Ramos (cell line): Measurements from ENCODE around the gene UBE2QL1.

ENCODE experiments used
- in situ Hi-C: fragments of 300-500 bp; cut with MboI; formaldehyde crosslinking; loops from one replicate; pipeline ENCODE4 v1.14.3; 2022; ENCODE audit warnings: low sequenced_read_pairs; ENCODE audit not compliant: unreplicated experiment

UBE2QL1 gene

GRCh38 chr5:6471252-6471651, 22.6 kb downstream of the UBE2QL1 start:
- in situ Hi-C loops = no loop called here

- in situ Hi-C loops = no loop called here
These were observed 24.1 kb downstream of the UBE2QL1 start for GRCh38 chr5:6472792-6473191.

GRCh38 chr5:6473284-6473683, 24.6 kb downstream of the UBE2QL1 start:
- in situ Hi-C loops = no loop called here

GRCh38 chr5:6475626-6476312, 27.1 kb downstream of the UBE2QL1 start:
- in situ Hi-C loops = no loop called here

GRCh38 chr5:6476313-6476661, 27.6 kb downstream of the UBE2QL1 start:
- in situ Hi-C loops = no loop called here

- in situ Hi-C loops = no loop called here
These were observed 30.1 kb downstream of the UBE2QL1 start for GRCh38 chr5:6478793-6479192.

GRCh38 chr5:6480133-6481051, 31.7 kb downstream of the UBE2QL1 start:
- in situ Hi-C loops = no loop called here

GRCh38 chr5:6482735-6483134, 34.1 kb downstream of the UBE2QL1 start:
- in situ Hi-C loops = no loop called here

GRCh38 chr5:6483880-6484382, 35.3 kb downstream of the UBE2QL1 start:
- in situ Hi-C loops = no loop called here

GRCh38 chr5:6484446-6484845, 35.8 kb downstream of the UBE2QL1 start:
- in situ Hi-C loops = no loop called here

GRCh38 chr5:6484899-6485298, 36.2 kb downstream of the UBE2QL1 start:
- in situ Hi-C loops = no loop called here

- in situ Hi-C loops = no loop called here
These were observed 36.8 kb downstream of the UBE2QL1 start for GRCh38 chr5:6485441-6485840.

GRCh38 chr5:6486074-6486473, 37.4 kb downstream of the UBE2QL1 start:
- in situ Hi-C loops = no loop called here

- in situ Hi-C loops = no loop called here
These were observed 38.4 kb downstream of the UBE2QL1 start for GRCh38 chr5:6487081-6487480.

- in situ Hi-C loops = no loop called here
These were observed 39.4 kb downstream of the UBE2QL1 start for GRCh38 chr5:6488021-6488420.

- in situ Hi-C loops = no loop called here
These were observed 41.1 kb downstream of the UBE2QL1 start for GRCh38 chr5:6489643-6490185.

- in situ Hi-C loops = no loop called here
These were observed 41.6 kb downstream of the UBE2QL1 start for GRCh38 chr5:6490246-6490645.

GRCh38 chr5:6490693-6491092, 42.0 kb downstream of the UBE2QL1 start:
- in situ Hi-C loops = no loop called here

- in situ Hi-C loops = no loop called here
These were observed 42.7 kb downstream of the UBE2QL1 start for GRCh38 chr5:6491196-6491918.

GRCh38 chr5:6491919-6492290, 43.2 kb downstream of the UBE2QL1 start:
- in situ Hi-C loops = no loop called here

- in situ Hi-C loops = no loop called here
These were observed 44.3 kb downstream of the UBE2QL1 start for GRCh38 chr5:6492934-6493333.
